DOHH2 (cell line): ENCODE data around the gene NBEA.

Source experiments
- H3F3A ChIP-seq: fragments of 200-600 bp; sonication (generic), shearing (Covaris generic); 2 replicates; pipeline ENCODE4 v1.6.0; 2016; ENCODE audit warnings: antibody characterized with exemption, mild to moderate bottlenecking; ENCODE audit not compliant: control insufficient read depth, insufficient read depth
- H3K27ac ChIP-seq: fragments of 200-600 bp; sonication (generic); 2 replicates; pipeline ENCODE4 v1.5.1; 2014; ENCODE audit warnings: low read depth, mild to moderate bottlenecking, low read length, moderate library complexity
- H3K27me3 ChIP-seq: fragments of 200-600 bp; sonication (generic); 2 replicates; pipeline ENCODE4 v1.6.1; 2014; ENCODE audit warnings: mild to moderate bottlenecking, low read length, mixed read lengths; ENCODE audit not compliant: control insufficient read depth
- H3K36me3 ChIP-seq: fragments of 200-600 bp; sonication (generic); 2 replicates; pipeline ENCODE4 v1.6.1; 2014; ENCODE audit warnings: mild to moderate bottlenecking, low read length, moderate library complexity, mixed read lengths; ENCODE audit not compliant: control insufficient read depth
- H3K4me1 ChIP-seq: fragments of 200-600 bp; sonication (generic); 2 replicates; pipeline ENCODE4 v1.6.1; 2014; ENCODE audit warnings: mild to moderate bottlenecking, low read length, mixed read lengths; ENCODE audit not compliant: control insufficient read depth
- H3K4me2 ChIP-seq: fragments of 200-600 bp; sonication (generic); 2 replicates; pipeline ENCODE4 v1.6.0; 2014; ENCODE audit warnings: mild to moderate bottlenecking, low read length, moderate library complexity
- H3K4me3 ChIP-seq: fragments of 200-600 bp; sonication (generic); 2 replicates; pipeline ENCODE4 v1.5.1; 2014; ENCODE audit warnings: mild to moderate bottlenecking, low read length, mixed read lengths
- H3K79me2 ChIP-seq: fragments of 200-600 bp; sonication (generic); 2 replicates; pipeline ENCODE4 v1.6.1; 2014; ENCODE audit warnings: mild to moderate bottlenecking, low read length, mixed read lengths; ENCODE audit not compliant: control insufficient read depth
- H3K9me2 ChIP-seq: fragments of 200-600 bp; sonication (generic); replicated peaks from 2 replicates; pipeline ENCODE4 v1.6.1; 2014; ENCODE audit warnings: mild to moderate bottlenecking, low read length, mixed read lengths; ENCODE audit not compliant: control insufficient read depth
- H3K9me3 ChIP-seq: fragments of 200-600 bp; sonication (generic); 2 replicates; pipeline ENCODE4 v1.6.1; 2014; ENCODE audit warnings: antibody characterized with exemption, low read length, mixed read lengths; ENCODE audit not compliant: control insufficient read depth, insufficient read depth
- H4K20me1 ChIP-seq: fragments of 200-600 bp; sonication (generic); 2 replicates; pipeline ENCODE4 v1.6.0; 2014; ENCODE audit warnings: low read depth, mild to moderate bottlenecking, antibody characterized with exemption, low read length, moderate library complexity; ENCODE audit not compliant: control insufficient read depth, insufficient read depth
- EZH2phosphoT487 ChIP-seq: fragments of 200-600 bp; sonication (generic); IDR thresholded peaks from 2 replicates; pipeline ENCODE4 v1.6.1; 2017; ENCODE audit warnings: borderline replicate concordance, mild to moderate bottlenecking, antibody characterized with exemption, low read length, moderate library complexity, mixed read lengths
- TF ChIP-seq, protein P1 (sequence below): fragments of 200-600 bp; sonication (generic); IDR thresholded peaks from one replicate; pipeline ENCODE4 v1.5.1; 2014; ENCODE audit warnings: antibody characterized with exemption, mild to moderate bottlenecking, low read depth, low read length; ENCODE audit not compliant: poor library complexity, severe bottlenecking

The NBEA gene

DNA sequence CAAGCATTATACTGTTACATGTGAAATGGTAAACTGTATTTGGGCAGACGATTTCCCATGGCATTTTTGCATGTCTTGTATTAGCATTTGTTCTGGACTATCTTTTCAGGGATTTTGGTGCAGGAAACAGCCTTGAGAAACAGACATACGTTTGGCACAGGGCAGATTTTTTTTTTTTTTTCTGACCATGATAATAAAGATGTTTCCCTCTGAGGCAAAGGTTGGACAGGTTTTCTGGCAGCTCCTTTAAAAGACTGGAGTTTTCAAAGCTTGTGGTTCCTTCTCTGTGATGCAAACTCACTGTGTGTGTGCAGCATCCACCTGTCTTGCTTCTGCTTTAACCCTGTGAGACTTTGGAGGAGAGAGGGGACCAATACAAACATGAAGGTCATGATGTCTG lies 63.0 kb downstream of the NBEA start:
- Histone ChIP-seq H3K79me2 (no peaks in the 10 kb centered on the region), H4K20me1 (no peaks in the 10 kb centered on the region), H3K9me2 (no peaks in the 10 kb centered on the region), H3K9me3 (no peaks in the 10 kb centered on the region), H3K36me3 (no peaks in the 10 kb centered on the region), H3F3A (no peaks in the 10 kb centered on the region), H3K4me2 (no peak overlapping the region), H3K27ac (no peak overlapping the region), H3K4me3 (no peak overlapping the region), H3K27me3 (no peaks in the 10 kb centered on the region), H3K4me1 (no peaks in the 10 kb centered on the region)
- TF ChIP-seq EZH2phosphoT487: no peak
- TF ChIP-seq, protein P1, sequence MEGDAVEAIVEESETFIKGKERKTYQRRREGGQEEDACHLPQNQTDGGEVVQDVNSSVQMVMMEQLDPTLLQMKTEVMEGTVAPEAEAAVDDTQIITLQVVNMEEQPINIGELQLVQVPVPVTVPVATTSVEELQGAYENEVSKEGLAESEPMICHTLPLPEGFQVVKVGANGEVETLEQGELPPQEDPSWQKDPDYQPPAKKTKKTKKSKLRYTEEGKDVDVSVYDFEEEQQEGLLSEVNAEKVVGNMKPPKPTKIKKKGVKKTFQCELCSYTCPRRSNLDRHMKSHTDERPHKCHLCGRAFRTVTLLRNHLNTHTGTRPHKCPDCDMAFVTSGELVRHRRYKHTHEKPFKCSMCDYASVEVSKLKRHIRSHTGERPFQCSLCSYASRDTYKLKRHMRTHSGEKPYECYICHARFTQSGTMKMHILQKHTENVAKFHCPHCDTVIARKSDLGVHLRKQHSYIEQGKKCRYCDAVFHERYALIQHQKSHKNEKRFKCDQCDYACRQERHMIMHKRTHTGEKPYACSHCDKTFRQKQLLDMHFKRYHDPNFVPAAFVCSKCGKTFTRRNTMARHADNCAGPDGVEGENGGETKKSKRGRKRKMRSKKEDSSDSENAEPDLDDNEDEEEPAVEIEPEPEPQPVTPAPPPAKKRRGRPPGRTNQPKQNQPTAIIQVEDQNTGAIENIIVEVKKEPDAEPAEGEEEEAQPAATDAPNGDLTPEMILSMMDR: no peak

DNA sequence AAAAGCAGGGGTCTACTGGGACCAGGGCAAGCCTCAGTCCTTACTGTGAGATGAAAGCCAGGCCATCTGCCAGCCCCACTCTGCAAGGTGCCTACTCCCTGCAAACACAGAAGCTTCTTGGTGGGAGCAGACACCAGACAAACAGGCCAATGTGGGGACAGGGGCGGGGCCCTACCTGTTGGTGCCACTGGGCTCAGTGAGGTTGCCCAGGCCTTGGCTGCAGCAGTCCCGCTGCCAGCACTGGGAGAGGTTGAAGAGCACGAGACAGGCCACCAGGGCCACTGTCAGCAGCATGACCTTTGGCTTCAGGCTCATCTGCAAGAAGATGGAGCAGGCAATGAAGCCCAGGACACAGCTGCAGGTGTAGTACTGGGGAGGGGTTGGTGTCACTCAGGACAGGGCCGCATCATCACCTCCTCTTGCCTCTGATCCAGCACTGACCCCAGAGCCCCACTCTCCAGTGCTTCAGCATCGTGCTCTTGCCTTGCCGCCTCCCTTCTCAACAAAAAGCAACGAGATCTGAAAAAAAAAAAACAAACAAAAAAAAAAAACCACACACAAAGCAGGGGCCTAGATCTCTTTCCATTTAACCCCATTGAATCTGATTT lies 72.6 kb downstream of the NBEA start:
- Histone ChIP-seq H3K4me2 (no peak overlapping the region), H3K4me1 (no peaks in the 10 kb centered on the region), H3K27me3 (no peaks in the 10 kb centered on the region), H3K4me3 (no peak overlapping the region), H3K79me2 (no peaks in the 10 kb centered on the region), H3K9me2 (no peaks in the 10 kb centered on the region), H3F3A (no peaks in the 10 kb centered on the region), H3K27ac (no peak overlapping the region), H4K20me1 (no peaks in the 10 kb centered on the region), H3K9me3 (no peaks in the 10 kb centered on the region), H3K36me3 (no peaks in the 10 kb centered on the region)
- TF ChIP-seq, protein P1: no peak
- TF ChIP-seq EZH2phosphoT487: no peak

DNA sequence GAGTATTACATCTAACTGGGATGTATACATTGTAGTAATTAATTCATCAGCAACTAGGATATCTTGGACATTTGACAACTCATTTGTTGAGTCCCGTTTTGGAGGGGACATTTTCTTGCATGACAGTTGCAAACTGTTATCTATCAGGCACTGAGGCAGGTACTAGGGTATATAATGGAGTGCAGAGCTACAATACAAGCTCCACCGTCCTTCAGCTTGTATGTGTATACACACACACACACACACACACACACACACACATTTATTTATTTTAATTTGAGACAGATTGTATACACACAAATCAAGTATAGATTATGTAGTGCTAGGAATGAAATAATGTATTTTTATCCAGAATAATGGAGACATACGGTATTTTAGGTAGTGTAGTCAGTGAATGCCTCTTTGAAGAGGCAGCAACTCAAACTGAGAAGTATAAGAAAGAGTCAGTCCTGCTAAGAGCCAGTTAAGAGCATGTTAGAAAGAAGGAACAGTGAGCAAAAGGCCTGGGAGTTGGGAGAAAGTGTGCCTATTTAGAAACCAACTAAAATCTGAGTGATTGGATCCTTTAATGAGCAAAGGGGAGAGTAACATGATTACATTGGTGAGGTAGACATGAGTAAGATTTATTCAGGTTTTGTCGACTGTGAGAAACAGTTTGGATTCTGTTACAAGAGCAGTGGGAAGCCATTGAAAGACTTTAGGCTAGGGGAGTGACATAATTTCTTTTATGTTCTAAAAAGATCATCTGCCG lies 74.5 kb downstream of the NBEA start:
- Histone ChIP-seq H3F3A (no peaks in the 10 kb centered on the region), H3K79me2 (no peaks in the 10 kb centered on the region; the same call in 1 of the 2 replicates), H3K9me2 (no peaks in the 10 kb centered on the region), H3K4me2 (no peak overlapping the region), H3K27me3 (no peaks in the 10 kb centered on the region), H3K36me3 (no peaks in the 10 kb centered on the region), H3K4me1 (no peaks in the 10 kb centered on the region), H3K9me3 (0 out of 2 replicates have a peak, but pooled peaks cover 5% of the 10 kb centered on the region), H3K4me3 (no peak overlapping the region), H4K20me1 (no peaks in the 10 kb centered on the region), H3K27ac (no peak overlapping the region)
- TF ChIP-seq EZH2phosphoT487: no peak
- TF ChIP-seq, protein P1: no peak
